Mesenchymal stem cell (in vitro differentiated cells and primary cell): ENCODE results near the gene AEBP2.
A peak's percentile ranks its signal among the peaks of the same experiment; 100 is the strongest.
"Not testable (repeated sequence)": the region's sequence is repeated elsewhere in the genome, so short reads cannot be mapped to it uniquely, and the experiment has no call there.

Source experiments
- DNase-seq: peaks from one replicate; pipeline ENCODE4 v3.0.0-alpha.2; 2013
- H2AFZ ChIP-seq: one replicate; pipeline ENCODE4 v1.6.1; 2013; ENCODE audit warnings: low read depth, mild to moderate bottlenecking, control low read depth, inconsistent platforms, low read length, moderate library complexity
- H2AK5ac ChIP-seq: 2 replicates; pipeline ENCODE4 v1.6.1; 2013; ENCODE audit warnings: low read length, moderate library complexity, mild to moderate bottlenecking, inconsistent platforms; ENCODE audit not compliant: severe bottlenecking
- H2BK120ac ChIP-seq: one replicate; pipeline ENCODE4 v1.6.1; 2013; ENCODE audit warnings: low read depth, mild to moderate bottlenecking, inconsistent platforms, low read length, moderate library complexity
- H2BK12ac ChIP-seq, 2 experiments: one replicate each; pipeline ENCODE4 v1.6.1; 2013; ENCODE audit warnings: inconsistent platforms in 2 of 2, low read length in 2 of 2, mild to moderate bottlenecking in 2 of 2, moderate library complexity in 2 of 2, control low read depth in 1 of 2
- H2BK15ac ChIP-seq: one replicate; pipeline ENCODE4 v1.6.1; 2013; ENCODE audit warnings: mild to moderate bottlenecking, low read depth, inconsistent platforms; ENCODE audit not compliant: poor library complexity, severe bottlenecking
- H2BK5ac ChIP-seq: 2 replicates; pipeline ENCODE4 v1.6.1; 2013; ENCODE audit warnings: low read depth, mild to moderate bottlenecking, low read length, control low read depth, inconsistent platforms; ENCODE audit not compliant: poor library complexity, severe bottlenecking
- H3K14ac ChIP-seq, 2 experiments: one replicate each; pipeline ENCODE4 v1.6.1; 2013; ENCODE audit warnings: inconsistent platforms in 2 of 2, low read length in 2 of 2, control low read depth in 1 of 2, mild to moderate bottlenecking in 1 of 2, moderate library complexity in 1 of 2
- H3K18ac ChIP-seq, 2 experiments: one replicate each; pipeline ENCODE4 v1.6.1; 2013; ENCODE audit warnings: inconsistent platforms in 2 of 2, low read length in 2 of 2, control low read depth in 1 of 2, low read depth in 1 of 2, mild to moderate bottlenecking in 1 of 2
- H3K23ac ChIP-seq, 2 experiments: one replicate each; pipeline ENCODE4 v1.6.1; 2013; ENCODE audit warnings: inconsistent platforms in 2 of 2, low read length in 2 of 2, mild to moderate bottlenecking in 2 of 2, moderate library complexity in 2 of 2, control low read depth in 1 of 2
- H3K27ac ChIP-seq: 2 replicates; pipeline ENCODE4 v1.5.1; 2013; ENCODE audit warnings: mild to moderate bottlenecking, moderate library complexity, low read length, control low read depth, inconsistent platforms; ENCODE audit not compliant: poor library complexity, severe bottlenecking
- H3K27me3 ChIP-seq, 2 experiments: 2 replicates each; pipeline versions ENCODE4 v1.6.1 to v1.7.0; 2013; ENCODE audit warnings: low read length in 2 of 2, mild to moderate bottlenecking in 2 of 2, moderate library complexity in 2 of 2, control low read depth in 1 of 2, inconsistent platforms in 1 of 2; ENCODE audit not compliant: control insufficient read depth in 1 of 2, insufficient read depth in 1 of 2
- H3K36me3 ChIP-seq, 2 experiments: 2 replicates each; pipeline versions ENCODE4 v1.6.1 to v1.7.0; 2013; ENCODE audit warnings: low read length in 2 of 2, control low read depth in 1 of 2, inconsistent platforms in 1 of 2, low read depth in 1 of 2, mild to moderate bottlenecking in 1 of 2; ENCODE audit not compliant: insufficient read depth in 2 of 2, control insufficient read depth in 1 of 2
- H3K4ac ChIP-seq, 2 experiments: one replicate each; pipeline ENCODE4 v1.6.1; 2013; ENCODE audit warnings: inconsistent platforms in 2 of 2, low read length in 2 of 2, mild to moderate bottlenecking in 2 of 2, moderate library complexity in 2 of 2, control low read depth in 1 of 2, low read depth in 1 of 2
- H3K4me1 ChIP-seq: 2 replicates; pipeline ENCODE4 v1.6.1; 2013; ENCODE audit warnings: low read depth, low read length, control low read depth; ENCODE audit not compliant: control insufficient read depth, insufficient read depth
- H3K4me2 ChIP-seq: 2 replicates; pipeline ENCODE4 v1.6.1; 2013; ENCODE audit warnings: low read length, mild to moderate bottlenecking, inconsistent platforms; ENCODE audit not compliant: poor library complexity, severe bottlenecking
- H3K4me3 ChIP-seq, 2 experiments: 2 replicates each; pipeline versions ENCODE4 v1.5.1 to v1.7.0; 2013; ENCODE audit warnings: low read length in 2 of 2, mild to moderate bottlenecking in 2 of 2, control low read depth in 1 of 2, low read depth in 1 of 2; ENCODE audit not compliant: insufficient read depth in 1 of 2
- H3K79me1 ChIP-seq: replicated peaks from 2 replicates; pipeline ENCODE4 v1.6.1; 2013; ENCODE audit warnings: mild to moderate bottlenecking, control low read depth, low read length, inconsistent platforms; ENCODE audit not compliant: poor library complexity, severe bottlenecking
- H3K9ac ChIP-seq: 2 replicates; pipeline ENCODE4 v1.7.0; 2013; ENCODE audit warnings: mild to moderate bottlenecking, low read length, moderate library complexity
- H3K9me3 ChIP-seq: 2 replicates; pipeline ENCODE4 v1.7.0; 2013; ENCODE audit warnings: mild to moderate bottlenecking, low read length; ENCODE audit not compliant: control insufficient read depth
- H4K8ac ChIP-seq: one replicate; pipeline ENCODE4 v1.6.1; 2013; ENCODE audit warnings: inconsistent platforms, mild to moderate bottlenecking, low read length, moderate library complexity
- H4K91ac ChIP-seq: one replicate; pipeline ENCODE4 v1.6.1; 2013; ENCODE audit warnings: mild to moderate bottlenecking, low read length, inconsistent platforms
- WGBS: methylation state at CpG from one replicate; pipeline ENCODE4 v1.1.7; 2013; ENCODE audit warnings: mixed read lengths; 5-methylcytosine and 5-hydroxymethylcytosine counted together

AEBP2 gene

DNA sequence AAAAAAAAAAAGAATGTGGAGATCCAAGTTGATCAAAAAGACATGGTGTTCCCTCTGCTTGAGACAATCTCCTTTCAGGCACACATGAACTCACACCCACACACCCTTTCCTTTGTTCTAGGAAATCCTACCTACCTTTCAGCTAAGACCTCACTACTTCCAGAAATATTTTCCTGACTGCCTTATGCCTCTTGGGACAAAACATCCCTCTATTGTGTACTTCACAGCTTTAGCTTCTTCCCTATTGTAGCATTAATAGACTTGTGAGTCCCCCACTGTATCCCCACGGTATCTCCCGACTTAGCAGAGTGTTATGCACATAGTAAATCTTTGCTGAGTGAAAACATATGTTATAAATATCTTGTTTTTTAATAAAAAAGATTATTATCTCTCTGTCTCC is 44.9 kb upstream of the AEBP2 start:
- no peak overlapping the region for H3K27ac ChIP-seq
- H3K36me3 ChIP-seq: no peaks in the 10 kb centered on the region
- H3K9ac ChIP-seq: no peak overlapping the region
- no peak overlapping the region for H4K91ac ChIP-seq
- no peak overlapping the region for H2AFZ ChIP-seq
- H3K18ac ChIP-seq: no peak overlapping the region
- no peaks in the 10 kb centered on the region for H3K79me1 ChIP-seq
- H2BK15ac ChIP-seq: no peak overlapping the region
- no CpG with 5 or more reads among the region's 2 CpGs for WGBS
- no peaks in the 10 kb centered on the region for H3K4me1 ChIP-seq
- no peak overlapping the region for H3K4me3 ChIP-seq
- no peak overlapping the region for H2BK12ac ChIP-seq
- no peak overlapping the region for H2BK5ac ChIP-seq
- H3K4me2 ChIP-seq: no peak overlapping the region
- DNase-seq: no peak
- no peaks in the 10 kb centered on the region for H3K27me3 ChIP-seq
- no peak overlapping the region for H3K4ac ChIP-seq
- no peaks in the 10 kb centered on the region for H3K9me3 ChIP-seq
- no peak overlapping the region for H3K23ac ChIP-seq
- no peak overlapping the region for H2AK5ac ChIP-seq
- H2BK120ac ChIP-seq: no peak overlapping the region
- H4K8ac ChIP-seq: no peak overlapping the region
- H3K14ac ChIP-seq: no peak overlapping the region

DNA sequence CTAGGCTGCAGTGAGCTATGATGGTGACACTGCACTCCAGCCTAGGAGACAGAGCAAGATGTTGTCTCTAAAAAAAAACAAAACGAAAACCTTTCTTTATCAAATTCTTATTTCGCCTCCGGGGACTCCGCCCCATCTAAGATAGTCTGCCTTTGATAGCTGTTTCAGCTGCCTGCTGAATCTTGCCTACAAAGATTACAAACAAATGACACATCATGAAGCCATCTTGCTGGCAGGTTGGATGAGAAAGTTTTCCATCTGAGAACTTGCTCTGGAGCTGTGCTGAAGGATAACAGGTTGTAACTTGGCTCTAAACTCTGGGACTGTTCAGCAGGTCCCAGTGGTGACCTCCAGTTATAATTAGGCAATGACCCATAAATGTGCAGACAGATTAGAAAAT is 41.8 kb upstream of the AEBP2 start:
- no peak for DNase-seq
- H3K4ac ChIP-seq: no peak overlapping the region
- WGBS: 98% methylated on average over 4 of the region's 4 CpGs
- H3K14ac ChIP-seq: no peak overlapping the region
- H3K27me3 ChIP-seq: no peaks in the 10 kb centered on the region
- no peak overlapping the region for H2AFZ ChIP-seq
- H4K8ac ChIP-seq: no peak overlapping the region
- no peak overlapping the region for H2BK15ac ChIP-seq
- no peak overlapping the region for H3K9ac ChIP-seq
- H2BK12ac ChIP-seq: no peak overlapping the region
- no peak overlapping the region for H3K4me3 ChIP-seq
- H3K79me1 ChIP-seq: no peaks in the 10 kb centered on the region
- no peak overlapping the region for H3K27ac ChIP-seq
- H3K18ac ChIP-seq: no peak overlapping the region
- H4K91ac ChIP-seq: no peak overlapping the region
- H2AK5ac ChIP-seq: no peak overlapping the region
- H3K36me3 ChIP-seq: no peaks in the 10 kb centered on the region
- H3K9me3 ChIP-seq: no peaks in the 10 kb centered on the region
- H2BK5ac ChIP-seq: no peak overlapping the region
- H2BK120ac ChIP-seq: no peak overlapping the region
- no peak overlapping the region for H3K23ac ChIP-seq
- no peaks in the 10 kb centered on the region for H3K4me1 ChIP-seq
- no peak overlapping the region for H3K4me2 ChIP-seq

DNA sequence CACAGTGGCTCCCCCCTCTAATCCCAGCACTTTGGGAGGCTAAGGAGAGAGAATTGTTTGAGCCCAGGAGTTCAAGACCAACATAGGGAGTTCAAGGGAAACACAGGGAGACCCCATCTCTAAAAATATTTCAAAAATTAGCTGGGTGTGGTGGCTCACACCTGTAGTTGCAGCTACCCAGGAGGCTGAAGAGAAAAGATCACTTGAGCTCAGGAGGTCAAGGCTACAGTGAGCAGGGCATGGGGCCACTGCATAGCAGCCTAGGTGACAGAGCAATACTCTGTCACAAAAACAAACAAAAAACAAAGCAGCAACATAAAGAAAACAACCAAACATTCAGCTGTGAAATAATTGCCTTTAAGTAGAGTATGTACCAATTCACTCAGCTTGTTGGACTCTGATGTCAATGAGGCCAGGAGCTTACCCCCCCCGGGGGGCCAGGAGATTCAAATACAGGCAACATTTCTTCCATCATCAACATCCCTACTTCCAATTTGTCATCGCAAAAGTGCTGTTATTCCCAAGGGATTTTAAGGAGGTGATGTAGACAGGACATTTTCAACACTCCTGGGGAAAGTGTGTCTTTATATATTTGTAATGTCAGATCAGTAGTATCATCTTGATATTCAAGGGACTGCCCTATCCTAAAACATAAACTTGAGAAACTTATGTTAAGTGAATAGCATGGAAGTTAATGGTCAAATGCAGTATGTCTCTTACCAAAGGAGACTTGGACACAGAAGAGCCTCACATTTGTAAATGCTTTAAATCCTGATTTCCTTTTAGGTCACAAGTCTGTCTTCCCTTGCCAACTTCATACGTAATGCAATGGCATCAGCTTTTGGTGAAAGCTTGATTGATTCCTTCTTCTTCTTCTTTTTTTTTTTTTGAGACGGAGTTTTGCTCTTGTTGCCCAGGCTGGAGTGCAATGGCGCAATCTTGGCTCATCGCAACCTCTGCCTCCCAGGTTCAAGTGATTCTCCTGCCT is 40.6 kb upstream of the AEBP2 start:
- H3K14ac ChIP-seq: no peak overlapping the region
- no peak overlapping the region for H2BK15ac ChIP-seq
- no peak overlapping the region for H3K4me3 ChIP-seq
- no peaks in the 10 kb centered on the region for H3K79me1 ChIP-seq
- H2AFZ ChIP-seq: no peak overlapping the region
- DNase-seq: no peak
- H3K23ac ChIP-seq: no peak overlapping the region
- no peak overlapping the region for H2BK5ac ChIP-seq
- no peak overlapping the region for H2BK12ac ChIP-seq
- no peak overlapping the region for H3K27ac ChIP-seq
- no peak overlapping the region for H3K4me2 ChIP-seq
- no peaks in the 10 kb centered on the region for H3K9me3 ChIP-seq
- no peak overlapping the region for H3K4ac ChIP-seq
- H3K9ac ChIP-seq: peak overlapping the region; percentile 4
- H4K8ac ChIP-seq: no peak overlapping the region
- H2BK120ac ChIP-seq: no peak overlapping the region
- H2AK5ac ChIP-seq: no peak overlapping the region
- peaks cover 9% of the 10 kb centered on the region for H3K4me1 ChIP-seq
- no peak overlapping the region for H3K18ac ChIP-seq
- no peaks in the 10 kb centered on the region for H3K27me3 ChIP-seq
- WGBS: 98% methylated on average over 5 of the region's 6 CpGs
- H4K91ac ChIP-seq: no peak overlapping the region
- no peaks in the 10 kb centered on the region for H3K36me3 ChIP-seq

DNA sequence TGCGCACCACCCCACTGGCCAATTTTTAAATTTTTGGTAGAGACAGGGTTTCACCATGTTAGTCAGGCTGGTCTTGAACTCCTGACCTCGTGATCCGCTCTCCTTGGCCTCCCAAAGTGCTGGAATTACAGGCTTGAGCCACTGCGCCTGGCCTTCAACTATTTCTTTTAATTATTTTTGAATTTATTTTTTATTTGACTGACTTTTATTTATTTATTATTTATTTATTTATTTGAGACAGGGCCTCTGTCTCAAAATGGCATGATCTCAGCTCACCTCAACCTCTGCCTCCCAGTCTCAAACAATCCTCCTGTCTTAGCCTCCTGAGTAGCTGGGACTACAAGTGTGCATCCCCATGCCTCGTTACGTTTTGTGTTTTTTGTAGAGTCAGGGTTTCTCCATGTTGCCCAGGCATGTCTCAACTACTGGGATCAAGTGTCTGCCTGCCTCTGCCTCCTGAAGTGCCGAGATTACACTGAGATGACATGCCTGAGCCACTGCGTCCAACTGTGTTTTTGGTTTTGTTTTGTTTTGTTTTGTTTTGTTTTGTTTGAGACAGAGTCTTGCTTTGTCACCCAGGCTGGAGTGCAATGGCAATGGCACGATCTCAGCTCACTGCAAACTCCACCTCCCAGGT is 38.5 kb upstream of the AEBP2 start:
- H3K4me3 ChIP-seq, H3K27me3 ChIP-seq, H2BK15ac ChIP-seq, H2AK5ac ChIP-seq, H2BK120ac ChIP-seq, H2BK5ac ChIP-seq, DNase-seq, H3K18ac ChIP-seq, H3K79me1 ChIP-seq, H3K9ac ChIP-seq, H2AFZ ChIP-seq, H2BK12ac ChIP-seq, H3K4me2 ChIP-seq, H4K91ac ChIP-seq, H3K23ac ChIP-seq, H3K14ac ChIP-seq, H3K9me3 ChIP-seq, H3K36me3 ChIP-seq, H3K4ac ChIP-seq, H3K4me1 ChIP-seq, H3K27ac ChIP-seq: not testable (repeated sequence)
- WGBS: 87% methylated on average over 7 of the region's 9 CpGs
- H4K8ac ChIP-seq: peak overlapping the region; percentile 59
